Bronchial epithelial cell (primary cell): ENCODE results near the gene SAMD15. TPM values are rescaled to one million over a fixed set of nuclear protein-coding genes. Genes with fewer than 3 reads are reported as not detected.
"Not testable (repeated sequence)": the region's sequence is repeated elsewhere in the genome, so short reads cannot be mapped to it uniquely, and the experiment has no call there.

ENCODE experiments used
- DNase-seq: peaks from one replicate; pipeline ENCODE4 v3.0.0-alpha.2; 2010; ENCODE audit warnings: low read depth
- FAIRE-seq: peaks from 2 replicates; lab custom pipeline; 2011; peaks lifted over from hg19 to GRCh38; lab: Jason Lieb, UNC
- H3K27me3 ChIP-seq: 2 replicates; pipeline ENCODE4 v1.5.1; 2011; ENCODE audit warnings: low read length; ENCODE audit not compliant: control insufficient read depth, insufficient read depth
- H3K36me3 ChIP-seq: 2 replicates; pipeline ENCODE4 v1.5.1; 2011; ENCODE audit warnings: low read length; ENCODE audit not compliant: control insufficient read depth, insufficient read depth
- H3K4me3 ChIP-seq: 2 replicates; pipeline ENCODE4 v1.5.1; 2011; ENCODE audit warnings: mild to moderate bottlenecking, low read depth, low read length, control low read depth
- total RNA-seq: library from RNA; depleted of rRNA; stranded (reverse); fragments of >200 nt; gene quantifications from 2 replicates; pipeline ENCODE4 v1.2.1, GENCODE V29; 2014
- TF ChIP-seq, protein P1 (sequence below): IDR thresholded peaks from 2 replicates; pipeline ENCODE4 v1.5.1; 2011; ENCODE audit warnings: mild to moderate bottlenecking, moderate library complexity, low read length, control low read depth, inconsistent platforms; ENCODE audit not compliant: insufficient read depth, severe bottlenecking

Gene SAMD15
- under 0.01 and 0.26 TPM in 2 replicates for total RNA-seq

DNA sequence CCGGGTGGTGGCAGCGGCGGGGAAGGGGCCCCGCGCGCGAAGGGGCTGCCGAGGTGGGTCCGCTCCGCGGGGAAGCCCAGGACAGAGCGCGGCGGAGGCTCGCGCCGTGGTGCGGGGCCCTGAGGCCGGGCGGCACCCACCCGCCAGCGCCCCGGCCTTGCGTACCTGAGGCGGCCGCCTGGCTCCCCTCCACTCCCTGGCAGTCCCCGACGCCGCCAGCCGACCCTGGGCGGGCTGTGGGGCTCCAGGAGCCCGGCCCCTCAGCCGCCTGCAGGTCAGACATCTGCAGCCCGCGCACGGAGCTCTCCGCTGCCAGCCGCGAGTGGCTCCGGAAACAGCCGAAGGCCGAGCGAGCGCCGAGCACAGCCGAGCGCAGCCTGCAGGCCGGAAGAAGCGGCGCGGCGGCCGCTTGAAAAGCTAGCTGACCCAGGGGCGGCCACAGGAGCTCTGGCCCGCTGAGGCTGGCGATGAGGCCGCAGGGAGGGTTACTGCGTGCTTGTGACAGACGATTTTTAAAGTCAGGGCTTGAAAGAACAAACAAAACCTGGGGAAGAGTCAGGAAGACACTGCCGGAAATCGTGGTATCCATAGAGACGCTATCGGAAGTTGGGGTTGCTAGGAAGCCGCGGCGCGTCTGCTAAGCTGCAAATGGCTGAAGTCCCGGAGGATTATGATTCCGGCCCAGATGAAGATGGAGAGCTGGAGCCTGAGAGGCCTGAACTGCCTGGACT is at the start of gene SAMD15, which contains the start of gene TMED8:
Gene SAMD15, plus strand, starts transcription at position 609 of the 731 bp plus-strand sequence. Its CDS starts 40 bp downstream, at position 649.
Gene TMED8, minus strand, starts transcription at position 324 of the 731 bp plus-strand sequence. Its CDS starts 41 bp downstream, at position 283.
- Histone ChIP-seq H3K4me3 (peak within 1 kb of the TSS; percentile 52), H3K36me3 (no peaks in the 10 kb centered on the region), H3K27me3 (no peaks in the 10 kb centered on the region)
- FAIRE-seq (no peak), DNase-seq (peak; percentile 77)
- TF ChIP-seq, protein P1, sequence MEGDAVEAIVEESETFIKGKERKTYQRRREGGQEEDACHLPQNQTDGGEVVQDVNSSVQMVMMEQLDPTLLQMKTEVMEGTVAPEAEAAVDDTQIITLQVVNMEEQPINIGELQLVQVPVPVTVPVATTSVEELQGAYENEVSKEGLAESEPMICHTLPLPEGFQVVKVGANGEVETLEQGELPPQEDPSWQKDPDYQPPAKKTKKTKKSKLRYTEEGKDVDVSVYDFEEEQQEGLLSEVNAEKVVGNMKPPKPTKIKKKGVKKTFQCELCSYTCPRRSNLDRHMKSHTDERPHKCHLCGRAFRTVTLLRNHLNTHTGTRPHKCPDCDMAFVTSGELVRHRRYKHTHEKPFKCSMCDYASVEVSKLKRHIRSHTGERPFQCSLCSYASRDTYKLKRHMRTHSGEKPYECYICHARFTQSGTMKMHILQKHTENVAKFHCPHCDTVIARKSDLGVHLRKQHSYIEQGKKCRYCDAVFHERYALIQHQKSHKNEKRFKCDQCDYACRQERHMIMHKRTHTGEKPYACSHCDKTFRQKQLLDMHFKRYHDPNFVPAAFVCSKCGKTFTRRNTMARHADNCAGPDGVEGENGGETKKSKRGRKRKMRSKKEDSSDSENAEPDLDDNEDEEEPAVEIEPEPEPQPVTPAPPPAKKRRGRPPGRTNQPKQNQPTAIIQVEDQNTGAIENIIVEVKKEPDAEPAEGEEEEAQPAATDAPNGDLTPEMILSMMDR = peak; percentile 40

DNA sequence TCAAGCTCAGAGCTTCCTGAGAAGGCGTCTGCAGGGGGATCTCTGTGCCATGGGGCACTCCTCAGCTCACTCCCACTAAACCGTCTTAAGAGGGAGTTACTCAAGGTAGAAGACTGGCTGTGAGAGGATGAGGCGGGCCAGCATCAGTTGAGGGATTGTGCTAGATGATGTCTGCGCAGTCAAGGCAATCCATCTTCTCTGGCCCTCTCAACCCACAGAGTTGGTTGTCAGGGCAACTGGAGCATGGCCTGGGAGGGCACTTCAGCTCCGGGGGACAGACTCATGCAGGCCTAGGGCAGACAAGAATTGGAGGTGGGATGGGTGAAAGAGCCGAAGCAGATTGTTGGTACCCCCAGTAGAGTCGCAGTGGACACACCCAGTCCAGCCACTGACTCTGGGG is 47.3 kb upstream of the SAMD15 start:
- TF ChIP-seq, protein P1 = no peak
- DNase-seq (no peak), FAIRE-seq (no peak)
- H3K36me3 ChIP-seq = no peaks in the 10 kb centered on the region
- no peak overlapping the region for H3K4me3 ChIP-seq
- H3K27me3 ChIP-seq = no peaks in the 10 kb centered on the region

DNA sequence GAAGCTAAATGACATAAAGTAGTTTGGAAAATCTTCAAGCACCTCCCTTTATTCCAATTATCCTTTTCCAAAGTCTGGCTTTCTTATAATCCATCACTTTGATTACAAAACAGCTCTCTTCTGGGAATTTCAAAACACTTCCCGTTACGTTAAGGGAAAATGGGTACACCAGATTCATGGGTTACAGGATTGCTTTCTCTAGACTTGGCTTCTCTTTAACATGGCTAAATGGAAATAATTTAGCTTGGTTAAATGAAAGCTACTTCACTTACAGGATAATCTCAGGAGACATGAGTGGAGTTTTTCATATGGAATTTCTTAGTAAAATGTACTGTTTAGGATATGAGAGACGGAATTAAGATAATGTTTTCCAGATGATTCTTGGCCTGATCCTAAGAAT is 41.6 kb upstream of the SAMD15 start:
- FAIRE-seq (no peak), DNase-seq (no peak)
- H3K4me3 ChIP-seq = no peak overlapping the region
- no peaks in the 10 kb centered on the region for H3K27me3 ChIP-seq
- TF ChIP-seq, protein P1 = no peak
- no peaks in the 10 kb centered on the region for H3K36me3 ChIP-seq

DNA sequence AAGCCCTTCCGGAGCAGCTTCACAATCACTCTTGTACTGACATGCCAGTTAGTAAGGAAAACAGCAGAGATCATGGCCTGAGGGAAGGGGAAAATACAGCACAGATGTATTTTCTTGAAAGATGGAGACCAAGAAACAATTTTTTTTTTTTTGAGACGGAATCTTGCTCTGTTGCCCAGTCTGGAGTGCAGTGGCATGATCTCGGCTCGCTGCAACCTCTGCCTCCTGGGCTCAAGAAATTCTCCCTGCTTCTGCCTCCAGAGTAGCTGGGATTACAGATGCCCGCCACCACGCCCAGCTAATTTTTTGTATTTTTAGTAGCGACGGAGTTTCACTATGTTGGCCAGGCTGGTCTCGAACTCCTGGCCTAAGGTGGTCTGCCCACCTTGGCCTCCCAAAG is 39.9 kb upstream of the SAMD15 start:
- not testable (repeated sequence) for DNase-seq, FAIRE-seq, H3K27me3 ChIP-seq, H3K4me3 ChIP-seq, H3K36me3 ChIP-seq

- TF ChIP-seq, protein P1 = no peak
- Histone ChIP-seq H3K4me3 (no peak overlapping the region), H3K27me3 (no peaks in the 10 kb centered on the region), H3K36me3 (peaks cover 4% of the 10 kb centered on the region)
- no peak for DNase-seq
- no peak for FAIRE-seq
Observed at GRCh38 chr14:77337880-77338279, 39.3 kb upstream of the SAMD15 start.

GRCh38 chr14:77338302-77338701 is 38.9 kb upstream of the SAMD15 start:
- FAIRE-seq = no peak
- DNase-seq = no peak
- peaks cover 4% of the 10 kb centered on the region for H3K36me3 ChIP-seq
- TF ChIP-seq, protein P1 = no peak
- no peaks in the 10 kb centered on the region for H3K27me3 ChIP-seq
- H3K4me3 ChIP-seq = no peak overlapping the region
